Hepatocyte (in vitro differentiated cells): ENCODE data around the gene IL17F.

Source experiments
- CTCF ChIP-seq: fragments of 200-600 bp; sonication (generic); IDR thresholded peaks from 2 replicates; pipeline ENCODE4 v1.5.1; 2016; ENCODE audit warnings: antibody characterized with exemption, mild to moderate bottlenecking; ENCODE audit not compliant: poor library complexity
- EZH2 ChIP-seq: fragments of 200-600 bp; sonication (generic); IDR thresholded peaks from 2 replicates; pipeline ENCODE4 v1.6.1; 2016; ENCODE audit warnings: antibody characterized with exemption, mild to moderate bottlenecking, borderline replicate concordance

GRCh38 chr6:52249078-52249477 is 4.8 kb upstream of the IL17F start:
- TF ChIP-seq CTCF = no peak
- no peak for TF ChIP-seq EZH2
